K562 (cell line): ENCODE data around the gene EIF2AK2. TPM values are rescaled to one million over a fixed set of nuclear protein-coding genes. Genes with fewer than 3 reads are reported as not detected.

ENCODE experiments used
- ATAC-seq: fragments of 200-7000 bp; cut with Tn5 transposase; 3 replicates; pipeline ENCODE4 v1.9.1; 2020; ENCODE audit warnings: moderate library complexity
- BruUV-seq: library from RNA; stranded (reverse); fragments of 400-500 nt; replicated peaks from 2 replicates; lab custom pipeline; 2021; lab: Mats Ljungman, UMichigan
- CTCF ChIA-PET: fragments of 300-600 bp; formaldehyde crosslinking; extraction: SDS; loops from one replicate; lab custom pipeline; 2021; ENCODE audit warnings: low intra/inter-chr PET ratio; lab: Yijun Ruan, JAX
- POLR2A ChIA-PET: fragments of 300-600, 350-650 bp; sonication (Branson Sonifier 250); formaldehyde crosslinking; extraction: SDS; loops from one replicate; lab custom pipeline; 2021; ENCODE audit warnings: antibody characterized with exemption, inconsistent platforms; lab: Yijun Ruan, JAX
- DNase-seq, 4 experiments: peaks; one replicate each; pipeline versions ENCODE4 v3.0.0 to v3.0.0-alpha.2; 2011 to 2018; ENCODE audit warnings: low spot score in 3 of 4, mixed read lengths in 3 of 4; ENCODE audit errors: extremely low read depth in 1 of 4
- FAIRE-seq: peaks from 2 replicates; lab custom pipeline; 2011; peaks lifted over from hg19 to GRCh38; lab: Jason Lieb, UNC
- H2AFZ ChIP-seq: 2 replicates; pipeline ENCODE4 v1.6.0; 2011; ENCODE audit warnings: low read depth, low read length, control low read depth, inconsistent platforms
- H3K27ac ChIP-seq: fragments of 200-600 bp; 3 replicates; pipeline ENCODE4 v1.8.0; 2011; ENCODE audit warnings: low read depth, mild to moderate bottlenecking, control low read depth, inconsistent platforms, low read length, moderate library complexity, mixed read lengths; ENCODE audit errors: extremely low read depth
- H3K27me3 ChIP-seq, 2 experiments: fragments of 300-600 bp in 1 of 2; 2 replicates in 1 of 2; 3 replicates in 1 of 2; pipeline versions ENCODE4 v1.6.0 to v1.8.0; 2011; ENCODE audit warnings: inconsistent platforms in 2 of 2, low read length in 2 of 2, mild to moderate bottlenecking in 1 of 2, mixed read lengths in 1 of 2, moderate library complexity in 1 of 2; ENCODE audit not compliant: control insufficient read depth in 2 of 2, insufficient read depth in 2 of 2
- H3K36me3 ChIP-seq: fragments of 300-600 bp; 3 replicates; pipeline ENCODE4 v1.8.0; 2011; ENCODE audit warnings: mild to moderate bottlenecking, low read length, inconsistent platforms; ENCODE audit not compliant: control insufficient read depth, insufficient read depth
- H3K4me1 ChIP-seq, 2 experiments: fragments of 200-600 bp in 1 of 2; replicated peaks in 1 of 2; 2 replicates in 1 of 2; 3 replicates in 1 of 2; pipeline versions ENCODE4 v1.5.1 to v1.8.0; 2011; ENCODE audit warnings: inconsistent platforms in 2 of 2, low read length in 2 of 2, mild to moderate bottlenecking in 1 of 2, mixed read lengths in 1 of 2, moderate library complexity in 1 of 2; ENCODE audit not compliant: control insufficient read depth in 2 of 2, insufficient read depth in 2 of 2
- H3K4me2 ChIP-seq: 2 replicates; pipeline ENCODE4 v1.6.1; 2011; ENCODE audit warnings: low read length, control low read depth, inconsistent platforms, mixed read lengths; ENCODE audit not compliant: insufficient read depth
- H3K4me3 ChIP-seq: fragments of 200-600 bp; sonication (generic), shearing (Covaris generic); 2 replicates; pipeline ENCODE4 v1.5.1; 2016; ENCODE audit warnings: control low read depth, inconsistent platforms
- H3K79me2 ChIP-seq: fragments of 200-600 bp; 3 replicates; pipeline ENCODE4 v1.8.0; 2011; ENCODE audit warnings: low read length, inconsistent platforms; ENCODE audit not compliant: control insufficient read depth, insufficient read depth
- H3K9ac ChIP-seq, 2 experiments: 2 replicates each; pipeline versions ENCODE4 v1.6.0 to v1.6.1; 2011; ENCODE audit warnings: low read depth in 2 of 2, low read length in 2 of 2, control low read depth in 1 of 2, inconsistent platforms in 1 of 2, mild to moderate bottlenecking in 1 of 2, mixed read lengths in 1 of 2; ENCODE audit not compliant: insufficient read depth in 1 of 2
- H3K9me1 ChIP-seq: one replicate; pipeline ENCODE4 v1.6.0; 2011; ENCODE audit warnings: inconsistent platforms, mild to moderate bottlenecking, low read length, moderate library complexity; ENCODE audit not compliant: control insufficient read depth, insufficient read depth
- H3K9me3 ChIP-seq: replicated peaks from 2 replicates; pipeline ENCODE4 v1.5.1; 2011; ENCODE audit warnings: low read depth, low read length, inconsistent platforms; ENCODE audit not compliant: control insufficient read depth, insufficient read depth
- H4K20me1 ChIP-seq: replicated peaks from 2 replicates; pipeline ENCODE4 v1.6.1; 2011; ENCODE audit warnings: low read length, inconsistent platforms, mixed read lengths; ENCODE audit not compliant: control insufficient read depth, insufficient read depth
- EZH2 ChIP-seq: IDR thresholded peaks from 2 replicates; pipeline ENCODE4 v1.6.1; 2012; ENCODE audit warnings: low read depth, mild to moderate bottlenecking, inconsistent platforms, low read length, borderline replicate concordance
- PRMT5 ChIP-seq: sonication (generic); formaldehyde crosslinking; IDR thresholded peaks from 2 replicates; pipeline ENCODE4 v1.5.0; 2020; ENCODE audit warnings: missing genetic modification reagents
- SMARCA4 ChIP-seq: fragments of 450-650 bp; IDR thresholded peaks from 2 replicates; pipeline ENCODE4 v1.6.1; 2016
- ZBTB40 ChIP-seq, 2 experiments: fragments of 450-650 bp in 1 of 2; sonication (generic) in 1 of 2; formaldehyde crosslinking in 1 of 2; IDR thresholded peaks; 2 replicates each; pipeline versions ENCODE4 v1.7.1 to v1.9.0; 2016 to 2022; ENCODE audit warnings: inconsistent platforms in 1 of 2, mild to moderate bottlenecking in 1 of 2, missing genetic modification reagents in 1 of 2
- ZBTB9 ChIP-seq: fragments of 450-650 bp; formaldehyde crosslinking; IDR thresholded peaks from 2 replicates; pipeline ENCODE4 v1.4.0; 2020; ENCODE audit warnings: mild to moderate bottlenecking, moderate library complexity
- ZNF512 ChIP-seq: IDR thresholded peaks from 2 replicates; pipeline ENCODE4 v1.6.1; 2016; ENCODE audit warnings: missing genetic modification characterization, missing compliant biosample characterization
- ZNF57 ChIP-seq: fragments of 450-650 bp; formaldehyde crosslinking; IDR thresholded peaks from 2 replicates; pipeline ENCODE4 v1.4.0; 2020; ENCODE audit warnings: mild to moderate bottlenecking, moderate library complexity
- WGBS: fragments of 100-300 bp; shearing (Covaris generic); methylation state at CpG from one replicate; pipeline ENCODE4 v1.1.6; 2016; ENCODE audit warnings: low coverage, mixed read lengths; ENCODE audit not compliant: insufficient coverage; ENCODE audit errors: missing lambda C conversion rate; 5-methylcytosine and 5-hydroxymethylcytosine counted together
- in situ Hi-C: fragments of 300-500 bp; cut with MboI; formaldehyde crosslinking; loops from 4 replicates; pipeline ENCODE4 v1.15.0; 2018; ENCODE audit warnings: inconsistent platforms, mixed read lengths
- intact Hi-C: fragments of 100-400 bp; cut with micrococcal nuclease; formaldehyde crosslinking; loops from 2 replicates; pipeline ENCODE4 v1.14.2; 2022
- polyA plus RNA-seq, 8 experiments: library from polyadenylated mRNA; depleted of rRNA in 4 of 8; stranded (reverse) in 5 of 8; unstranded in 3 of 8; fragments of >200 nt; fragmentation: Nextera tagmentation in 2 of 8; fragmentation: Illumina TruSeq in 1 of 8; extraction: Ambion mirVana in 2 of 8; extraction: Trizol in 1 of 8; gene quantifications; 2 replicates each; pipeline versions ENCODE4 v1.2.1 to v1.2.3, GENCODE V29; 2011 to 2014; ENCODE audit warnings: inconsistent platforms in 1 of 8, missing spikeins in 1 of 8
- total RNA-seq, 7 experiments: library from RNA; depleted of rRNA in 6 of 7; stranded (reverse); fragments of >200 nt in 6 of 7; fragmentation: Illumina TruSeq in 2 of 7; extraction: Trizol in 2 of 7; gene quantifications; 2 replicates each; pipeline versions ENCODE4 v1.2.1 to v1.2.3, GENCODE V29; 2011 to 2021; ENCODE audit warnings: low replicate concordance in 1 of 7
- TF ChIP-seq, protein P1 (sequence below), 2 experiments: fragments of 450-650 bp; IDR thresholded peaks; 2 replicates each; pipeline ENCODE4 v1.6.1; 2016

Gene EIF2AK2
- total and polyA plus RNA-seq, 9 of the 15 experiments (the other 6 are each of a cell fraction or from before 2014, with no cell fraction given): 3.8 to 19.5 (median 13.3) TPM

DNA sequence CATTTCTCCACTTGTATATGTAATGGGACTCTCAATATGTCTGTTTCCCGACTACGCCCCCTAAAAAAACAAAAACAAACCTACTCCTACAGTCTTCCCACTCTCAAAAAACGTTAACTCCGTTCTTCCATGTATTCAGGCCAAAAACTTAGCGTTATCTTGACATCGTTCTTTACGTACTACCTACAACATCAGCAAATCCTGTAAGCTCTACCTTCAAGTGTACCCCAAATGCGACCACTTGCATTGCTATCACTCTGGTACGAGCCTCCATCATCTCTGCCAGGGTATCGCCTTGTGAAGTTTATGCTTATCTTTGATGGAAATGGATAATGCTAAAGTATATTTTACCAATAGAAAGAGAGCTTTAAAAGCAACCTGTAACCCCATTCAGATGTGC, 72.0 kb downstream of the EIF2AK2 start:
- Histone ChIP-seq H3K36me3 (peaks cover 54% of the 10 kb centered on the region), H2AFZ (peak overlapping the region; percentile 100), H3K4me3 (peak overlapping the region; percentile 76), H3K79me2 (peaks cover 41% of the 10 kb centered on the region), H3K27me3 (no peaks in the 10 kb centered on the region), H3K4me1 (peaks cover 5 to 11% of the 10 kb centered on the region in 2 experiments; a peak in 3 of 5 replicates), H3K9me3 (no peaks in the 10 kb centered on the region), H4K20me1 (no peaks in the 10 kb centered on the region), H3K27ac (peak overlapping the region; percentile 82), H3K4me2 (peak overlapping the region; percentile 100), H3K9me1 (no peaks in the 10 kb centered on the region), H3K9ac (peak overlapping the region; percentile 86 to 100)
- intact Hi-C loops: no loop called here
- WGBS: under 1% methylated on average over 10 of the region's 10 CpGs
- BruUV-seq: TSS peak; percentile 71
- no peak for ATAC-seq
- ChIA-PET CTCF (no interaction called here), POLR2A (interaction anchor here (1.6 kb wide), 1 partner anchor 53 kb away, joined by 4 read pairs; no protein-coding TSS in a partner anchor)
- no peak for DNase-seq
- peak; percentile 40 for FAIRE-seq
- in situ Hi-C loops: no loop called here
- no peak for TF ChIP-seq EZH2
- no peak for TF ChIP-seq ZNF57 (CRISPR knock-in tag)
- no peak for TF ChIP-seq ZNF512 (tag)
- TF ChIP-seq, protein P1, sequence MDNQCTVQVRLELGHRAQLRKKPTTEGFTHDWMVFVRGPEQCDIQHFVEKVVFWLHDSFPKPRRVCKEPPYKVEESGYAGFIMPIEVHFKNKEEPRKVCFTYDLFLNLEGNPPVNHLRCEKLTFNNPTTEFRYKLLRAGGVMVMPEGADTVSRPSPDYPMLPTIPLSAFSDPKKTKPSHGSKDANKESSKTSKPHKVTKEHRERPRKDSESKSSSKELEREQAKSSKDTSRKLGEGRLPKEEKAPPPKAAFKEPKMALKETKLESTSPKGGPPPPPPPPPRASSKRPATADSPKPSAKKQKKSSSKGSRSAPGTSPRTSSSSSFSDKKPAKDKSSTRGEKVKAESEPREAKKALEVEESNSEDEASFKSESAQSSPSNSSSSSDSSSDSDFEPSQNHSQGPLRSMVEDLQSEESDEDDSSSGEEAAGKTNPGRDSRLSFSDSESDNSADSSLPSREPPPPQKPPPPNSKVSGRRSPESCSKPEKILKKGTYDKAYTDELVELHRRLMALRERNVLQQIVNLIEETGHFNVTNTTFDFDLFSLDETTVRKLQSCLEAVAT (IDR thresholded peaks at IDR 0.05): 0 out of 4 replicates have a peak, but pooled peaks of 1 of the 2 experiments have one; percentile 33
- TF ChIP-seq ZBTB9: 0 out of 2 replicates have a peak, but pooled peaks have one; percentile 15
- peak; percentile 7; the same call in 1 of the 2 replicates for TF ChIP-seq ZBTB40 (IDR thresholded peaks at IDR 0.05)
- no peak for TF ChIP-seq ZBTB40 (CRISPR knock-in tag; IDR thresholded peaks at IDR 0.05)
- no peak for TF ChIP-seq PRMT5 (CRISPR knock-in tag)
- peak; percentile 52 for TF ChIP-seq SMARCA4
